Mesodermal cell (in vitro differentiated cells): ENCODE measurements around the gene GNG7.
"Not testable (repeated sequence)": the region's sequence is repeated elsewhere in the genome, so short reads cannot be mapped to it uniquely, and the experiment has no call there.

Experiments
- H3K27ac ChIP-seq: 2 replicates; pipeline ENCODE4 v1.7.0; 2013; ENCODE audit warnings: mild to moderate bottlenecking, low read depth, low read length, moderate library complexity; ENCODE audit not compliant: severe bottlenecking
- H3K36me3 ChIP-seq: 2 replicates; pipeline ENCODE4 v1.7.1; 2013; ENCODE audit warnings: mild to moderate bottlenecking, low read length, moderate library complexity; ENCODE audit not compliant: control insufficient read depth, insufficient read depth
- H3K4me1 ChIP-seq: one replicate; pipeline ENCODE4 v1.7.1; 2013; ENCODE audit warnings: mild to moderate bottlenecking, low read length; ENCODE audit not compliant: insufficient read depth, control insufficient read depth, poor library complexity, severe bottlenecking
- H3K4me3 ChIP-seq: 2 replicates; pipeline ENCODE4 v1.7.0; 2013; ENCODE audit warnings: low read length, control low read depth, mild to moderate bottlenecking; ENCODE audit not compliant: insufficient read depth, poor library complexity, severe bottlenecking; ENCODE audit errors: extremely low read depth
- H3K9me3 ChIP-seq: 2 replicates; pipeline ENCODE4 v1.7.1; 2013; ENCODE audit warnings: mild to moderate bottlenecking, low read length, moderate library complexity; ENCODE audit not compliant: control insufficient read depth
- WGBS, 2 experiments: methylation state at CpG; one replicate each; pipeline ENCODE4 v1.1.5; 2013; ENCODE audit warnings: missing lambda C conversion rate in 2 of 2; ENCODE audit not compliant: insufficient coverage in 2 of 2; 5-methylcytosine and 5-hydroxymethylcytosine counted together

Gene GNG7

DNA sequence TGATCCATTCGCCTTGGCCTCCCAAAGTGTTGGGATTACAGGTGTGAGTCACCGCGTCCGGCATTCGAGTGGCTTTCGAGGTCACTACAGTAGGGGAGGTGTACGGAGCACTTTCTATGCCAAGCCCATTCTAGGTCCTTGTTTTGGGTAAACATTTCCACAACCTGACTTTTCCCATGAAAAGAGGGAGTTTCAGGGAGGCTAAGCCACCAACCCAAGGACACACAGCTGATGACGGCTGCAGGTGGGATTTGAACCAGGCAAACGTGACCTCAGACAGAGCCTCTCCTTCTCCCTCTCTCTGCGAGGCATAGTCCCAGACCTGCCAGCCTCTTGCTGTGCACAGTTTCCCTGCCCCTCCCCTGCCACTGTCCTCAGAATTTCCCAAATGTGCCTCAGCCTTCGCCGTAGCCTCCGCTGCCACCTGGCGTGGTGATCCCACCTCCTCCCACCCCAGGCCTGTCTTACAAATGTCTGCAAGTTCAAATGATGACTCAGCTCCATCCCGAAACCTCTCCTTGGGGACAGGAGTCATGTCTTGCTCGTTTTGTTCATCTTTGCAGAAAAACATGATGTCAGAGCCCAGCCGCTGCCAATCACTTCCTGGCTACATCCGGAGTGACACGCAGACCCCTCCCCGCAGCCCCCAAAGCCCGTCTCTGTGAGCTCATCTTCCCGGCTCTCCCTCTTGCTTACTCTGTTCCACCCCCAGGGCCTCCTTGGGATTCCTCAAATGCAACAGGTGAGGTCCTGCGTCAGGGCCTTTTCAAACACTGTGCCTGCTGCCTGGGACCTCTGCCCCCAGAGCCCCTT is 233.2 kb downstream of the GNG7 start:
- Histone ChIP-seq H3K27ac (peak overlapping the region; percentile 81), H3K9me3 (no peaks in the 10 kb centered on the region), H3K36me3 (no peaks in the 10 kb centered on the region), H3K4me3 (no peak overlapping the region), H3K4me1 (peaks cover 9% of the 10 kb centered on the region)
- WGBS, 2 experiments, result 42 to 50% methylated on average over 20 to 23 of the region's 23 CpGs

DNA sequence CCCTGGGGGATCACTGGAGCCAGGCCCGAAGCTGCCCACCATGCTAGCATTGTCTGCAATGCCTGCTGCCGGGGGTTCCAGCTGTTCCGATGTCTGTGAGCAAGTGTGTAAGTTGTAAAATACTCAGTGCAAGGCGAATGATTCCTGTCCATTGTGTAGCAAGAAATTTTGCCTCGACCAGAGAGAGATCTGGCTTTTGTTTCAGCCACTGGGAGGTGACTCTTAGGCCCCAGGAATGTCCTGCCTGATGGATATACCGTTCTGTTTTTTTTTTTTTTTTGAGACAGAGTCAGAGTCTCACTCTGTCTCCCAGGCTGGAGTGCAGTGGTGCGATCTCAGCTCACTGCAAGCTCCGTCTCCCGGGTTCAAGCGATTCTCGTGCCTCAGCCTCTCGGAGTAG is 233.9 kb downstream of the GNG7 start:
- peaks cover 9% of the 10 kb centered on the region for H3K4me1 ChIP-seq
- H3K27ac ChIP-seq, result peak overlapping the region; percentile 81
- no peaks in the 10 kb centered on the region for H3K9me3 ChIP-seq
- WGBS, 2 experiments, result 71 to 85% methylated on average over 11 to 12 of the region's 12 CpGs
- H3K36me3 ChIP-seq, result no peaks in the 10 kb centered on the region
- H3K4me3 ChIP-seq, result no peak overlapping the region

DNA sequence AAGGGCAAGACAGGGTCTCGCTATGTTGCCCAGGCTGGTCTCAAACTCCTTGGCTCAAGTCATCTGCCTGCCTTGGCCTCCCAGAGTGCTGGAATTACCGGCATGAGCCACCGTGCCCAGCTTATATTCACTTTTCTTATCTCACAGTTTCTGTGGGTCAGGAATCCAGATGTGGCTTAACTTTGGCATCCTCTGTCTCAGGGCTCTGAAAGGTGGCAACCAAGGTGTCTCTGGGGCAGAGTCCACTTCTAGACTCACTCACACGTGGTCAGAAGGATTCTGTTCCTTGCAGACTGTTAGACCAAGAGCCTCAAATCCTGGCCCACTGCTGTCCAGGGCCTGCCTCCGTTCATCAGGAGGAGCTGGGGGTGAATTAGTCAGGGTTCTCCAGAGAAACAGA is 238.1 kb downstream of the GNG7 start:
- Histone ChIP-seq H3K4me3 (no peak overlapping the region), H3K4me1 (peaks cover 9% of the 10 kb centered on the region), H3K9me3 (no peaks in the 10 kb centered on the region), H3K36me3 (no peaks in the 10 kb centered on the region), H3K27ac (no peak overlapping the region)
- 81 to 82% methylated on average over 5 of the region's 5 CpGs for WGBS, 2 experiments

DNA sequence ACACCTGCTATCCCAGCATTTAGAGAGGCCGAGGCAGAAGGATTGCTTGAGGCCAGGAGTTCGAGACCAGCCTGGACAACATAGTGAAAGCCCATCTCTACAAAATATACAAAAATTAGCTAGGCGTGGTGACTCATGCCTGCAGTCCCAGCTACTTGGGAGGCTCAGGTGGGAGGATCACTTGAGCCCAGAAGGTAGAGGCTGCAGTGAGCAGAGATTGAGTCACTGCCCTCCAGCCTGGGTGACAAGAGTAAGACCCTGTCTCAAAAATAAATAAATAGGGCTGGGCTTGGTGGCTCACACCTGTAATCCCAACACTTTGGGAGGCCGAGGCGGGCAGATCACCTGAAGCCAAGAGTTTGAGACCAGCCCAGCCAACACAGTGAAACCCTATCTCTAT is 238.8 kb downstream of the GNG7 start:
- H3K4me3 ChIP-seq, H3K36me3 ChIP-seq, H3K4me1 ChIP-seq, H3K9me3 ChIP-seq, H3K27ac ChIP-seq: not testable (repeated sequence)
- 100% methylated on average over 3 of the region's 5 CpGs for WGBS, 2 experiments

DNA sequence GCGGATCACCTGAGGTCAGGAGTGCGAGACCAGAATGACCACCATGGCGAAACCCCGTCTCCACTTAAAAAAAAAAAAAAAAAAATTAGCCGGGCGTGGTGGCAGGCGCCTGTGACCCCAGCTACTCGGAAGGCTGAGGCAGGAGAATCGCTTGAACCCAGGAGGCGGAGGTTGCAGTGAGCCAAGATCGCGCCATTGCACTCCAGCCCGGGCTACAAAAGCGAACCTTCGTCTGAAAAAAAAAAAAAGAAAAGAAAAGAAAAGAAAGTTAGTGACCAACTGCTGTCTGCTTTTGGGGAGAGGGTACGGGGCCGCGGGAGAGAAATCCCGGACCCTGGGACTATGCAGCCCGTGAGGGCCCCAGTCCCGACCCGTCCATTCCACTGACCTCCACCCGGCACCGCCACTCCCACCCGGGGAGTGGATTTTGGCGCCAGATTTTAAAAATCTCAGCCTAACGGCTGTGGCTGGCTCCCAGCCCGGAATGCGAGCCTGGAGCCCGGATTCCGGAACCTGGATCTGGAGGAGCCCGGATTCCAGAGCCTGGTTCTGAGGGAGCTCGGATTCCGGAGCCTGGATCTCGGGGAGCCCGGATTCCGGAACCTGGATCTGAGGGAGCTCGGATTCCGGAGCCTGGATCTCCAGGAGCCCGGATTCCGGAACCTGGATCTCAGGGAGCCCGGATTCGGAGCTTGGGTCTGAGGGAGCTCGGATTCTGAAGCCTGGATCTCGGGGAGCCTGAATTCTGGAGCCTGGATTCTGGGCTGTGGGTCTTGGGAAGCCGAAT is 239.7 kb downstream of the GNG7 start:
- no peaks in the 10 kb centered on the region for H3K4me1 ChIP-seq
- H3K9me3 ChIP-seq, result no peaks in the 10 kb centered on the region
- H3K36me3 ChIP-seq, result no peaks in the 10 kb centered on the region
- H3K4me3 ChIP-seq, result peak overlapping the region; percentile 54
- 5 to 7% methylated on average over 33 to 40 of the region's 46 CpGs for WGBS, 2 experiments
- H3K27ac ChIP-seq, result peak overlapping the region; percentile 73

DNA sequence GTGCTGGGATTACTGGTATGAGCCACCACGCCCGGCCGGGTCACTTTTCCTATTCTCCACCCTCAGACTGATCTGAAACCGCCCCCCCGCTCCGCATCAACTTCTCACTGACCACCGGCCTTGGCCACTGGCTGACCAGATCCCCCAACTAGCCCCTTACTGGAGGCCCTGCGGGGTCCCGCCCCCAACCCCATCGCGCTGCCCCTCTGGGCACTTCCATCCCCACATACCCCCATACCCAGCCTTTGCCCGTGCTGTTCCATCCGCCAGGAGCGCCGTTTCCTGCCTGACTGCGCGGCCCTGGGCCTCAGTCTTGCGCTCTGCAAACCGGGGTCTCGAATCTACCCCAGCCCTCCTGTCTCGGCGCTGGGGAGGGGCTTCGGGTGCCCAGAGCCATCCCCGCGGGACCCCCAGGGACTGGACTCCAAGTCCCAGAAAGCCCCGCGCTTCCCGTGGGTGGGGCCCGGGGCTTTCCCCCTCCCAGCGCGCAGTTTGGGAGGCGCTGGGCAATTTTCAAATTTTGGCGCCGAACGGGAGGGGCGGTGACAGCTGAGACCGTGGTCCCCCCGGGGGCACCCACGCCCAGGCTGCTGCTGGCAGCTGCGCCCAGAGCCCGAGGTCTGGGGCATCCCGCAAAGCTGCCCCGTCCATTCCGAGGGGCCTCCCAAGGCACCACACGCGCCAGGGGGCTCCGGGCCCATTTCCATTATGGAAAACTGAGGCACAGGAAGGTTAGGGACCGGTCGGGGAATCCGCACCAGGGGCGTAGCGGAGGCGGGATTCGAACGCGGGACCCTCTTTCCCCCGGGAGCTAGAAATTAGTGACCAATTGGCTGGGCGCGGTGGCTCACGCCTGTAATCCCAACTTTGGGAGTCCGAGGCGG is 240.5 kb downstream of the GNG7 start:
- Histone ChIP-seq H3K27ac (peak overlapping the region; percentile 73), H3K9me3 (no peaks in the 10 kb centered on the region), H3K4me1 (no peaks in the 10 kb centered on the region), H3K4me3 (peak overlapping the region; percentile 54), H3K36me3 (no peaks in the 10 kb centered on the region)
- 3 to 8% methylated on average over 38 to 59 of the region's 62 CpGs for WGBS, 2 experiments
